H1 (cell line): ENCODE data around the gene KCTD7. TPM values are rescaled to one million over a fixed set of nuclear protein-coding genes. Genes with fewer than 3 reads are reported as not detected.
"Not testable (repeated sequence)": the region's sequence is repeated elsewhere in the genome, so short reads cannot be mapped to it uniquely, and the experiment has no call there.

ENCODE experiments used
- CTCF ChIA-PET: fragments of 300-600 bp; sonication (Branson Sonifier 250); formaldehyde crosslinking; loops from one replicate; lab custom pipeline; 2021; ENCODE audit not compliant: partially characterized antibody; lab: Charles Lee
- POLR2A ChIA-PET: fragments of 300-600 bp; sonication (Branson Sonifier 250); formaldehyde crosslinking; loops from one replicate; lab custom pipeline; 2021; ENCODE audit warnings: inconsistent platforms; ENCODE audit not compliant: partially characterized antibody; lab: Charles Lee
- DNase-seq, 2 experiments: peaks; one replicate each; pipeline versions ENCODE4 v3.0.0 to v3.0.0-alpha.2; 2010 to 2022; ENCODE audit warnings: low spot score in 2 of 2, low read depth in 1 of 2, mixed read lengths in 1 of 2
- FAIRE-seq: peaks from 2 replicates; lab custom pipeline; 2011; peaks lifted over from hg19 to GRCh38; lab: Jason Lieb, UNC
- H2AFZ ChIP-seq: 2 replicates; pipeline ENCODE4 v1.8.1; 2012; ENCODE audit warnings: low read length, inconsistent platforms
- H2AK5ac ChIP-seq: 2 replicates; pipeline ENCODE4 v1.6.1; 2013; ENCODE audit warnings: low read depth, low read length
- H2BK120ac ChIP-seq: replicated peaks from 2 replicates; pipeline ENCODE3; 2013; ENCODE audit warnings: low read depth, low read length, inconsistent platforms
- H2BK12ac ChIP-seq: 2 replicates; pipeline ENCODE4 v1.6.1; 2013; ENCODE audit warnings: low read depth, low read length
- H2BK15ac ChIP-seq: 2 replicates; pipeline ENCODE4 v1.6.1; 2013; ENCODE audit warnings: low read length
- H2BK20ac ChIP-seq: 2 replicates; pipeline ENCODE4 v1.6.1; 2013; ENCODE audit warnings: low read length
- H2BK5ac ChIP-seq: 2 replicates; pipeline ENCODE4 v1.6.1; 2013; ENCODE audit warnings: low read depth, low read length
- H3K14ac ChIP-seq: 2 replicates; pipeline ENCODE4 v1.6.1; 2013; ENCODE audit warnings: inconsistent platforms; ENCODE audit not compliant: insufficient read length
- H3K18ac ChIP-seq: 2 replicates; pipeline ENCODE4 v1.6.1; 2013; ENCODE audit warnings: low read length; ENCODE audit errors: extremely low read depth
- H3K23ac ChIP-seq: 2 replicates; pipeline ENCODE4 v1.6.1; 2013; ENCODE audit warnings: inconsistent platforms; ENCODE audit not compliant: insufficient read length
- H3K23me2 ChIP-seq: 2 replicates; pipeline ENCODE4 v1.6.1; 2013; ENCODE audit warnings: low read depth, low read length
- H3K27ac ChIP-seq: 2 replicates; pipeline ENCODE4 v1.6.1; 2011; ENCODE audit warnings: low read depth, low read length, inconsistent platforms
- H3K27me3 ChIP-seq, 4 experiments: replicated peaks in 1 of 4; 1 replicate in 1 of 4; 2 replicates in 3 of 4; pipeline versions ENCODE4 v1.6.1 to v1.8.1; 2011 to 2013; ENCODE audit warnings: low read length in 3 of 4, mild to moderate bottlenecking in 3 of 4, inconsistent platforms in 2 of 4, mixed read lengths in 2 of 4, moderate library complexity in 1 of 4; ENCODE audit not compliant: control insufficient read depth in 3 of 4, insufficient read depth in 3 of 4; ENCODE audit errors: extremely low read depth in 1 of 4
- H3K36me3 ChIP-seq, 4 experiments: 2 replicates each; pipeline versions ENCODE4 v1.6.1 to v1.8.1; 2011 to 2013; ENCODE audit warnings: mild to moderate bottlenecking in 4 of 4, low read length in 3 of 4, moderate library complexity in 2 of 4, control low read depth in 1 of 4, inconsistent platforms in 1 of 4; ENCODE audit not compliant: insufficient read depth in 4 of 4, control insufficient read depth in 2 of 4
- H3K4ac ChIP-seq: replicated peaks from 2 replicates; pipeline ENCODE3; 2013; ENCODE audit warnings: low read length, low read depth, mixed read lengths, inconsistent platforms; ENCODE audit not compliant: insufficient read length
- H3K4me1 ChIP-seq, 4 experiments: replicated peaks in 1 of 4; 1 replicate in 1 of 4; 2 replicates in 3 of 4; pipeline versions ENCODE4 v1.6.1 to v1.8.1; 2011 to 2013; ENCODE audit warnings: low read length in 3 of 4, inconsistent platforms in 2 of 4, mixed read lengths in 1 of 4; ENCODE audit not compliant: insufficient read depth in 4 of 4, control insufficient read depth in 3 of 4
- H3K4me2 ChIP-seq, 2 experiments: 2 replicates each; pipeline versions ENCODE4 v1.6.1 to v1.8.1; 2011 to 2013; ENCODE audit warnings: low read depth in 2 of 2, low read length in 2 of 2, control low read depth in 1 of 2, inconsistent platforms in 1 of 2, mild to moderate bottlenecking in 1 of 2; ENCODE audit not compliant: insufficient read depth in 1 of 2
- H3K4me3 ChIP-seq, 4 experiments: fragments of 200-600, 300-600 bp in 1 of 4; sonication (generic), shearing (Covaris generic), sonication (Bioruptor Twin) in 1 of 4; 2 replicates each; pipeline versions ENCODE4 v1.5.1 to v1.8.1; 2011 to 2016; ENCODE audit warnings: low read length in 4 of 4, low read depth in 3 of 4, control low read depth in 2 of 4, inconsistent platforms in 2 of 4, mild to moderate bottlenecking in 2 of 4, mixed read lengths in 1 of 4, moderate library complexity in 1 of 4; ENCODE audit not compliant: insufficient read depth in 2 of 4; ENCODE audit errors: extremely low read depth in 1 of 4
- H3K56ac ChIP-seq: replicated peaks from 2 replicates; pipeline ENCODE3; 2013; ENCODE audit warnings: low read depth, mild to moderate bottlenecking, mixed read lengths, low read length, inconsistent platforms; ENCODE audit not compliant: insufficient read length
- H3K79me1 ChIP-seq: 2 replicates; pipeline ENCODE4 v1.6.1; 2013; ENCODE audit warnings: low read depth, low read length, control low read depth
- H3K79me2 ChIP-seq, 2 experiments: 2 replicates each; pipeline versions ENCODE4 v1.6.1 to v1.8.1; 2012 to 2013; ENCODE audit warnings: low read length in 2 of 2, mild to moderate bottlenecking in 2 of 2, inconsistent platforms in 1 of 2; ENCODE audit not compliant: insufficient read depth in 2 of 2, control insufficient read depth in 1 of 2
- H3K9ac ChIP-seq, 4 experiments: replicated peaks in 1 of 4; 1 replicate in 1 of 4; 2 replicates in 3 of 4; pipeline versions ENCODE4 v1.6.1 to v1.8.1; 2011 to 2013; ENCODE audit warnings: low read depth in 3 of 4, low read length in 3 of 4, control low read depth in 2 of 4, mild to moderate bottlenecking in 2 of 4, moderate library complexity in 2 of 4, inconsistent platforms in 1 of 4; ENCODE audit errors: extremely low read depth in 1 of 4
- H3K9me3 ChIP-seq, 2 experiments: 2 replicates each; pipeline versions ENCODE4 v1.6.1 to v1.8.1; 2012 to 2013; ENCODE audit warnings: mild to moderate bottlenecking in 2 of 2, moderate library complexity in 2 of 2, control low read depth in 1 of 2, inconsistent platforms in 1 of 2, low read depth in 1 of 2, low read length in 1 of 2, mixed read lengths in 1 of 2; ENCODE audit not compliant: insufficient read depth in 2 of 2
- H4K20me1 ChIP-seq, 2 experiments: replicated peaks in 1 of 2; 2 replicates each; pipeline versions ENCODE3 to v1.8.1; 2011 to 2013; ENCODE audit warnings: inconsistent platforms in 2 of 2, low read length in 2 of 2, mild to moderate bottlenecking in 1 of 2; ENCODE audit not compliant: insufficient read depth in 2 of 2, control insufficient read depth in 1 of 2
- H4K5ac ChIP-seq: 2 replicates; pipeline ENCODE4 v1.6.1; 2013; ENCODE audit warnings: low read length, low read depth, mixed read lengths, inconsistent platforms; ENCODE audit not compliant: insufficient read length
- H4K8ac ChIP-seq: 2 replicates; pipeline ENCODE4 v1.8.0; 2013; ENCODE audit warnings: mild to moderate bottlenecking, moderate library complexity, low read length, inconsistent platforms; ENCODE audit not compliant: insufficient read depth; ENCODE audit errors: extremely low read depth
- H4K91ac ChIP-seq: replicated peaks from 2 replicates; pipeline ENCODE3; 2013; ENCODE audit warnings: low read length, mixed read lengths, inconsistent platforms; ENCODE audit not compliant: insufficient read length
- WGBS, 2 experiments: shearing (Covaris generic) in 1 of 2; methylation state at CpG; one replicate each; pipeline versions ENCODE4 v1.1.6 to v1.1.7; 2013 to 2015; ENCODE audit warnings: low lambda C conversion rate in 2 of 2, mixed read lengths in 2 of 2, inconsistent platforms in 1 of 2, low coverage in 1 of 2, missing lambda C conversion rate in 1 of 2; ENCODE audit not compliant: insufficient replicate concordance in 2 of 2, insufficient coverage in 1 of 2, insufficient read length in 1 of 2; ENCODE audit errors: extremely low coverage in 1 of 2, missing lambda C conversion rate in 1 of 2; 5-methylcytosine and 5-hydroxymethylcytosine counted together
- polyA plus RNA-seq, 7 experiments: library from polyadenylated mRNA; depleted of rRNA in 3 of 7; stranded (reverse) in 5 of 7; unstranded in 2 of 7; fragments of >200 nt in 5 of 7; fragments of 200-250 nt in 2 of 7; gene quantifications; 1 replicate in 5 of 7; 2 replicates in 1 of 7; 4 replicates in 1 of 7; pipeline versions ENCODE4 v1.2.1 to v1.2.3, GENCODE V29; 2011 to 2013; ENCODE audit warnings: missing spikeins in 2 of 7, mixed read lengths in 2 of 7
- total RNA-seq: library from RNA; stranded (reverse); fragmentation: NEBNext Ultra II Directional; extraction: Animal tissue kit (Norgen Biotek cat#: 25700); gene quantifications from 2 replicates; pipeline ENCODE4 v1.2.1, GENCODE V29; 2021

KCTD7 gene
- total and polyA plus RNA-seq, 2 of the 8 experiments (the other 6 are each of a cell fraction or from before 2014, with no cell fraction given) = 8.6 to 11.9 TPM

DNA sequence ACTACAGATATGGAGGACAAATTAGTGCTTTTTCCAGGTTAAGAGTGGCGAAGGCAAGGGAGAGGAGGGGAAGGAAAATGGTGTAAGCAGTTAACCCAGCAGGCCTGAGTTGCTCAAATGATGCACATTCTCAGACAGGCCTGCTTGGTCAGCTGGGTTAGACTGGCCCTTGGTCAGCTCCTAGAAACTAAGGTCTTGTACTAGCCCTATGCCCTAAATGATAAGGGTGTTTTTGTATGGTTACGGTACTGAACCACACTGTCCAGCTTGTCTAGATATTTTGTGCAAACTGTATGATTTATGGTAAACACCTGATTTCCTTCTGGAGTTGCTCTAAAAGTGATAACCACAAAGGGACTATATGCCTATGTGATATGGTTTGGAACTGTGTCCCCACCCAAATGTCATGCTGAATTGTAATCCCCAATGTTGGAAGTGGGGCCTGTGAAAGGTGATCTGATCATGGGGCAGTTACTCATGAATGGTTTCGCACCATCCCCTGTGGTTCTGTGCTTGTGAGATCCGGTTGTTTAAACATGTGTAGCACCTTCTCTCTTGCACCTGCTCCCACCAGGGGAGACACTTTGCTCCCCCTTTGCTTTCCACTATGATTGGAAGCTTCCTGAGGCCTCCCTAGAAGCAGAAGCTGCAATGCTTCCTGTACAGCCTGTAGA is 45.7 kb upstream of the KCTD7 start:
- not testable (repeated sequence) for H4K5ac ChIP-seq, H4K8ac ChIP-seq, H4K91ac ChIP-seq, H3K23ac ChIP-seq, H2BK5ac ChIP-seq, H2AK5ac ChIP-seq, H3K27ac ChIP-seq, H3K14ac ChIP-seq, H3K4ac ChIP-seq, H2AFZ ChIP-seq, H2BK120ac ChIP-seq, H2BK12ac ChIP-seq, DNase-seq, H3K27me3 ChIP-seq, H3K4me2 ChIP-seq, H3K4me3 ChIP-seq, H3K18ac ChIP-seq, H3K4me1 ChIP-seq, H3K56ac ChIP-seq, H2BK15ac ChIP-seq, H3K23me2 ChIP-seq, H2BK20ac ChIP-seq, H3K9ac ChIP-seq, H3K9me3 ChIP-seq
- peaks cover 14 to 89% of the 10 kb centered on the region in 2 experiments for H3K79me2 ChIP-seq
- CTCF ChIA-PET = interaction anchor here (1.4 to 1.6 kb wide), 2 partner anchors 24 to 25 kb away, joined by 4 to 5 read pairs; no protein-coding TSS in a partner anchor
- H4K20me1 ChIP-seq = peaks cover 3 to 13% of the 10 kb centered on the region in 2 experiments
- peak; percentile 50 for FAIRE-seq
- 87% methylated on average over 4 of the region's 4 CpGs; no CpG with 5 or more reads in 1 of the 2 experiments for WGBS, 2 experiments
- H3K79me1 ChIP-seq = peaks cover 18% of the 10 kb centered on the region
- POLR2A ChIA-PET = interaction anchor here (1.6 kb wide), 1 partner anchor 36 kb away, joined by 4 read pairs; no protein-coding TSS in a partner anchor
- H3K36me3 ChIP-seq = peaks cover 0 to 12% (median 6%) of the 10 kb centered on the region in 4 experiments; a peak in 5 of 8 replicates
